Ishikawa (cell line): ENCODE data around the gene LIPN.

Experiments used
- EGR1 ChIP-seq: IDR thresholded peaks from 2 replicates; pipeline ENCODE4 v1.6.1; 2012
- MAX ChIP-seq: IDR thresholded peaks from 2 replicates; pipeline ENCODE4 v1.6.1; 2012
- REST ChIP-seq: IDR thresholded peaks from 2 replicates; pipeline ENCODE4 v1.6.1; 2012; ENCODE audit warnings: low read depth, mild to moderate bottlenecking
- TEAD4 ChIP-seq: IDR thresholded peaks from 2 replicates; pipeline ENCODE4 v1.6.1; 2012

DNA sequence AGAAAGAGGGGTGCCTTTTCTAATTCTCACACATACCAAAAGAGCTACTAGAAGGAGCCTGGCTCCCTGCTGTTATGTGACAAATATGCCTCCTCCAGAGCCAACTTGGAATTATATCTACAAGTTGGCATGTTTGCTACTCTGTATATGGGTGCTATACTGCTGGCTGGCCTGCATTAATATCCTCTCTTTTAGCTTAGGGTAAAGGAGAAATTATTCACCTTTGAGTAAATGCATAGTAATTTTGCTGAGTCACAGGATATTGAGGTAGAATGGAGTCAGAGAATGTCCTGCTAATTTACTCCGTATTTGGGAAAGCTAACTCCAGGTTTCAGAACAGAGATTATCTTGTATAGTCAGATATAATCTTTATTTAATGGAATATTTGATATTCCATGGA, 24.2 kb upstream of the LIPN start:
- TF ChIP-seq EGR1 (no peak), TEAD4 (no peak), REST (no peak), MAX (no peak)
